Measurements from ENCODE around the gene UGGT2.

DNA sequence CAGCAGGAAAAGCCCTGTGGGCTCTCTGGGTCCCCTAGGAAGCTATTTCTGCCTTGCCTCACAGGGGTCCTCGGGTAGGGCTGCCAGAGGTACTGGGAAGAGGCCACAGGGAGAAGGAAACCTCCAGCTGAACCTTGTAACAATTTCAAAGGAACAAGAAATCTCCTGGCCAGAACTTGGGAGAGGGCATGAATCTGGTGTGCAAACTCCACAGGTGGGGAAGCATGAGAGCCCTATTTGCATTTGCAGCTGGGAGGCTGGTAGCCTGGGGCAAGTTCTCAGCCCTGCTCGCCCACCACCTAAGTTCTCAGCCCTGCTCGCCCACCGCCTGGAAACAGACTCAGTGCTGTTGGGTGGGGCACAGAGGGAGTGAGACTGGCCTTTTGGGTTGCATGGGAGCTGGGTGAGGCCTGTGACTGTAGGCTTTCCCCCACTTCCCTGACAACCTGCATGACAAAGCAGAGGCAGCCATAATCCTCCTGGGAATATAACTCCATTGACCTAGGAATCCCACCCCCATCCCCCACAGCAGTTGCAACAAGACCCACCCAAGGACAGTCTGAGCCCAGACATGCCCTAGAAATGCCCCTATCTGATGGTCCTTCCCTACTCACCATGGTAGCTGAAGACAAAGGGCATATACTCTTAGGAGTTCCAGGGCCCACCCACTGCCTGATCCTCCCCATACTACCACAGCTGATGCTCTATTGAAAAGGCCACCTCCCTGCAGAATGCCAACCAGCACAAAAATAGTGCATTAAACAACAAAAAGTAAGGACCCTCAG, 11.7 kb downstream of the UGGT2 start:
- TF ChIP-seq, protein P1, sequence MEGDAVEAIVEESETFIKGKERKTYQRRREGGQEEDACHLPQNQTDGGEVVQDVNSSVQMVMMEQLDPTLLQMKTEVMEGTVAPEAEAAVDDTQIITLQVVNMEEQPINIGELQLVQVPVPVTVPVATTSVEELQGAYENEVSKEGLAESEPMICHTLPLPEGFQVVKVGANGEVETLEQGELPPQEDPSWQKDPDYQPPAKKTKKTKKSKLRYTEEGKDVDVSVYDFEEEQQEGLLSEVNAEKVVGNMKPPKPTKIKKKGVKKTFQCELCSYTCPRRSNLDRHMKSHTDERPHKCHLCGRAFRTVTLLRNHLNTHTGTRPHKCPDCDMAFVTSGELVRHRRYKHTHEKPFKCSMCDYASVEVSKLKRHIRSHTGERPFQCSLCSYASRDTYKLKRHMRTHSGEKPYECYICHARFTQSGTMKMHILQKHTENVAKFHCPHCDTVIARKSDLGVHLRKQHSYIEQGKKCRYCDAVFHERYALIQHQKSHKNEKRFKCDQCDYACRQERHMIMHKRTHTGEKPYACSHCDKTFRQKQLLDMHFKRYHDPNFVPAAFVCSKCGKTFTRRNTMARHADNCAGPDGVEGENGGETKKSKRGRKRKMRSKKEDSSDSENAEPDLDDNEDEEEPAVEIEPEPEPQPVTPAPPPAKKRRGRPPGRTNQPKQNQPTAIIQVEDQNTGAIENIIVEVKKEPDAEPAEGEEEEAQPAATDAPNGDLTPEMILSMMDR (conservative IDR thresholded peaks at IDR 0.05; ENCODE audit: low read length): no peak
- no peak for TF ChIP-seq EZH2phosphoT487 (IDR thresholded peaks at IDR 0.05; ENCODE audit: borderline replicate concordance, low read depth, low read length)

All from OCI-LY7 (cell line).